IMR-90 (cell line): ENCODE results near the gene UTF1. TPM values are rescaled to one million over a fixed set of nuclear protein-coding genes. Genes with fewer than 3 reads are reported as not detected.

Experiments used
- ATAC-seq: fragments of 200-7000 bp; cut with Tn5 transposase; 2 replicates; pipeline ENCODE4 v1.9.1; 2020; ENCODE audit warnings: low read depth, mild to moderate bottlenecking, moderate library complexity
- BruUV-seq: library from RNA; stranded (reverse); fragments of 400-500 nt; replicated peaks from 2 replicates; lab custom pipeline; 2021; lab: Mats Ljungman, UMichigan
- CTCF ChIA-PET: fragments of 300-600 bp; formaldehyde crosslinking; extraction: SDS; loops from one replicate; lab custom pipeline; 2021; ENCODE audit warnings: antibody characterized with exemption; lab: Yijun Ruan, JAX
- POLR2A ChIA-PET: fragments of 300-600 bp; sonication (Branson Sonifier 250); formaldehyde crosslinking; loops from one replicate; lab custom pipeline; 2022; ENCODE audit warnings: antibody characterized with exemption; ENCODE audit not compliant: unreplicated experiment; lab: Charles Lee
- DNase-seq: peaks from one replicate; pipeline ENCODE4 v3.0.0; 2013
- H2AFZ ChIP-seq: replicated peaks from 2 replicates; pipeline ENCODE3; 2013; ENCODE audit warnings: low read length, mild to moderate bottlenecking; ENCODE audit not compliant: poor library complexity
- H2AK5ac ChIP-seq: 2 replicates; pipeline ENCODE4 v1.6.1; 2013; ENCODE audit warnings: low read depth, low read length, inconsistent platforms
- H2AK9ac ChIP-seq: replicated peaks from 2 replicates; pipeline ENCODE3; 2013; ENCODE audit warnings: mild to moderate bottlenecking, low read depth, low read length, moderate library complexity; ENCODE audit not compliant: poor library complexity
- H2BK120ac ChIP-seq: 2 replicates; pipeline ENCODE4 v1.6.1; 2013; ENCODE audit warnings: low read depth, low read length, inconsistent platforms
- H2BK15ac ChIP-seq: 3 replicates; pipeline ENCODE4 v1.6.1; 2013; ENCODE audit warnings: low read depth, low read length, inconsistent platforms
- H2BK20ac ChIP-seq: 2 replicates; pipeline ENCODE4 v1.6.1; 2013; ENCODE audit warnings: low read depth, mild to moderate bottlenecking, inconsistent platforms, low read length, moderate library complexity
- H2BK5ac ChIP-seq: 2 replicates; pipeline ENCODE4 v1.6.1; 2013; ENCODE audit warnings: mild to moderate bottlenecking, low read depth, low read length, inconsistent platforms; ENCODE audit not compliant: poor library complexity, severe bottlenecking
- H3K14ac ChIP-seq: replicated peaks from 2 replicates; pipeline ENCODE4 v1.6.1; 2013; ENCODE audit warnings: low read depth, low read length, inconsistent platforms
- H3K18ac ChIP-seq: 2 replicates; pipeline ENCODE4 v1.6.1; 2013; ENCODE audit warnings: low read depth, low read length, control low read depth
- H3K23ac ChIP-seq: 2 replicates; pipeline ENCODE4 v1.6.1; 2013; ENCODE audit warnings: low read depth, low read length, inconsistent platforms
- H3K27ac ChIP-seq: 2 replicates; pipeline ENCODE4 v1.5.1; 2013; ENCODE audit warnings: mild to moderate bottlenecking, control low read depth, low read length; ENCODE audit not compliant: insufficient read depth
- H3K27me3 ChIP-seq: 2 replicates; pipeline ENCODE4 v1.6.1; 2013; ENCODE audit warnings: low read length; ENCODE audit not compliant: control insufficient read depth, insufficient read depth
- H3K36me3 ChIP-seq: 2 replicates; pipeline ENCODE4 v1.6.1; 2013; ENCODE audit warnings: low read length, mixed read lengths; ENCODE audit not compliant: control insufficient read depth, insufficient read depth
- H3K4ac ChIP-seq: 2 replicates; pipeline ENCODE4 v1.6.1; 2013; ENCODE audit warnings: low read depth, low read length, inconsistent platforms
- H3K4me1 ChIP-seq: 2 replicates; pipeline ENCODE4 v1.6.1; 2013; ENCODE audit warnings: low read length, mixed read lengths; ENCODE audit not compliant: control insufficient read depth, insufficient read depth
- H3K4me2 ChIP-seq: 2 replicates; pipeline ENCODE4 v1.6.1; 2013; ENCODE audit warnings: low read depth, mild to moderate bottlenecking, control low read depth, low read length, moderate library complexity
- H3K4me3 ChIP-seq: 2 replicates; pipeline ENCODE4 v1.5.1; 2013; ENCODE audit warnings: low read depth, mild to moderate bottlenecking, control low read depth, low read length, moderate library complexity; ENCODE audit not compliant: insufficient read depth
- H3K56ac ChIP-seq: 2 replicates; pipeline ENCODE4 v1.6.1; 2013; ENCODE audit warnings: low read length, inconsistent platforms; ENCODE audit not compliant: insufficient read depth; ENCODE audit errors: extremely low read depth
- H3K79me1 ChIP-seq, 2 experiments: 2 replicates each; pipeline ENCODE4 v1.6.1; 2013; ENCODE audit warnings: low read length in 2 of 2, inconsistent platforms in 1 of 2, low read depth in 1 of 2
- H3K9ac ChIP-seq: 2 replicates; pipeline ENCODE4 v1.6.1; 2013; ENCODE audit warnings: low read depth, low read length, control low read depth
- H3K9me1 ChIP-seq: 2 replicates; pipeline ENCODE4 v1.6.1; 2013; ENCODE audit warnings: low read length, inconsistent platforms; ENCODE audit not compliant: insufficient read depth
- H3K9me3 ChIP-seq: 2 replicates; pipeline ENCODE4 v1.6.1; 2013; ENCODE audit warnings: low read length; ENCODE audit not compliant: control insufficient read depth, insufficient read depth
- H4K20me1 ChIP-seq: 2 replicates; pipeline ENCODE4 v1.6.1; 2013; ENCODE audit warnings: low read length, inconsistent platforms; ENCODE audit not compliant: insufficient read depth
- H4K5ac ChIP-seq: 2 replicates; pipeline ENCODE4 v1.6.1; 2013; ENCODE audit warnings: mild to moderate bottlenecking, low read depth, low read length, control low read depth
- H4K8ac ChIP-seq, 2 experiments: 2 replicates each; pipeline ENCODE4 v1.6.1; 2013; ENCODE audit warnings: low read depth in 2 of 2, low read length in 2 of 2, control low read depth in 1 of 2, inconsistent platforms in 1 of 2
- H4K91ac ChIP-seq: 2 replicates; pipeline ENCODE4 v1.6.1; 2013; ENCODE audit warnings: low read depth, low read length, inconsistent platforms; ENCODE audit not compliant: insufficient read depth
- BHLHE40 ChIP-seq: fragments of 150-350 bp; IDR thresholded peaks from 2 replicates; pipeline ENCODE4 v1.6.1; 2016; ENCODE audit warnings: mild to moderate bottlenecking, low read depth, low read length
- CEBPB ChIP-seq: IDR thresholded peaks from 2 replicates; pipeline ENCODE4 v1.6.1; 2012; ENCODE audit warnings: low read depth, low read length, improper control_type of control experiment
- CHD1 ChIP-seq: IDR thresholded peaks from 2 replicates; pipeline ENCODE4 v1.6.1; 2012; ENCODE audit warnings: low read depth, low read length, improper control_type of control experiment
- FOS ChIP-seq: fragments of 150-350 bp; IDR thresholded peaks from 2 replicates; pipeline ENCODE4 v1.6.1; 2016; ENCODE audit warnings: low read depth, low read length
- MAFK ChIP-seq: IDR thresholded peaks from 2 replicates; pipeline ENCODE4 v1.6.1; 2012; ENCODE audit warnings: low read depth, low read length, improper control_type of control experiment
- MXI1 ChIP-seq: IDR thresholded peaks from 2 replicates; pipeline ENCODE4 v1.6.1; 2012; ENCODE audit warnings: low read depth, mild to moderate bottlenecking, low read length, moderate library complexity, borderline replicate concordance
- NFE2L2 ChIP-seq: fragments of 150-350 bp; IDR thresholded peaks from 2 replicates; pipeline ENCODE4 v1.6.1; 2016; ENCODE audit warnings: low read depth, mild to moderate bottlenecking, low read length
- POLR2A ChIP-seq: IDR thresholded peaks from 2 replicates; pipeline ENCODE4 v1.6.1; 2012; ENCODE audit warnings: mild to moderate bottlenecking, low read depth, low read length
- RAD21 ChIP-seq: IDR thresholded peaks from 2 replicates; pipeline ENCODE4 v1.6.1; 2012; ENCODE audit warnings: low read length, improper control_type of control experiment
- RCOR1 ChIP-seq: IDR thresholded peaks from 2 replicates; pipeline ENCODE4 v1.6.1; 2012; ENCODE audit warnings: mild to moderate bottlenecking, low read length, improper control_type of control experiment; ENCODE audit not compliant: insufficient replicate concordance
- RFX5 ChIP-seq: IDR thresholded peaks from 2 replicates; pipeline ENCODE4 v1.8.0; 2012; ENCODE audit warnings: low read depth, mild to moderate bottlenecking, low read length, moderate library complexity
- SMC3 ChIP-seq: fragments of 150-350 bp; IDR thresholded peaks from 2 replicates; pipeline ENCODE4 v1.6.1; 2016; ENCODE audit warnings: low read depth, mild to moderate bottlenecking, antibody characterized with exemption, low read length, moderate library complexity
- WGBS, 2 experiments: methylation state at CpG; one replicate each; pipeline versions ENCODE4 v1.1.5 to v1.1.7; 2013; ENCODE audit warnings: missing lambda C conversion rate in 2 of 2; ENCODE audit not compliant: insufficient read length in 1 of 2; ENCODE audit errors: extremely low coverage in 2 of 2; 5-methylcytosine and 5-hydroxymethylcytosine counted together
- dilution Hi-C: fragments of 300-500 bp; cut with HindIII; formaldehyde crosslinking; loops from one replicate; pipeline ENCODE4 v1.14.3; 2018; ENCODE audit warnings: low sequenced_read_pairs; ENCODE audit not compliant: unreplicated experiment
- in situ Hi-C: fragments of 300-500 bp; cut with MboI; formaldehyde crosslinking; loops from 3 replicates; pipeline ENCODE4 v1.14.3; 2019; ENCODE audit warnings: low sequenced_read_pairs, inconsistent platforms, mixed read lengths
- intact Hi-C: fragments of 100-400 bp; cut with micrococcal nuclease; formaldehyde crosslinking; loops from 2 replicates; pipeline ENCODE4 v1.10.0; 2022
- polyA plus RNA-seq, 3 experiments: library from polyadenylated mRNA; depleted of rRNA; stranded (reverse); fragments of >200 nt; gene quantifications; 2 replicates each; pipeline ENCODE4 v1.2.3, GENCODE V29; 2012; ENCODE audit warnings: low replicate concordance in 1 of 3
- total RNA-seq: library from RNA; depleted of rRNA; stranded (reverse); fragments of >200 nt; gene quantifications from 2 replicates; pipeline ENCODE4 v1.2.3, GENCODE V29; 2012
- TF ChIP-seq, protein P1 (sequence below): fragments of 150-350 bp; IDR thresholded peaks from 2 replicates; pipeline ENCODE4 v1.6.1; 2017; ENCODE audit warnings: mild to moderate bottlenecking, antibody characterized with exemption, low read length, low read depth
- TF ChIP-seq, protein P2 (sequence below): conservative IDR thresholded peaks from 2 replicates; pipeline ENCODE4 v1.5.1; 2012; ENCODE audit warnings: mild to moderate bottlenecking, low read depth, low read length, improper control_type of control experiment
- TF ChIP-seq, protein P3 (sequence below): fragments of 150-350 bp; IDR thresholded peaks from 2 replicates; pipeline ENCODE4 v1.6.1; 2016; ENCODE audit warnings: low read depth, mild to moderate bottlenecking, low read length, moderate library complexity, borderline replicate concordance

UTF1 gene
- total and polyA plus RNA-seq, 2 of the 4 experiments (the other 2 are of a cell fraction): not detected

- H3K4me2 ChIP-seq: no peak overlapping the region
- H2AK5ac ChIP-seq: no peak overlapping the region
- dilution Hi-C loops (no loop called here), intact Hi-C loops (no loop called here), in situ Hi-C loops (no loop called here)
- H3K4ac ChIP-seq: no peak overlapping the region
- H4K8ac ChIP-seq: no peak overlapping the region
- BruUV-seq: no TSS peak
- no peaks in the 10 kb centered on the region for H3K9me3 ChIP-seq
- ChIA-PET POLR2A (no interaction called here), CTCF (no interaction called here)
- no peak overlapping the region for H3K4me3 ChIP-seq
- H3K27ac ChIP-seq: no peak overlapping the region
- H2AK9ac ChIP-seq: no peak overlapping the region
- ATAC-seq (no peak), DNase-seq (no peak)
- no peak overlapping the region for H2BK20ac ChIP-seq
- no peak overlapping the region for H3K9ac ChIP-seq
- no peak overlapping the region for H2BK120ac ChIP-seq
- H2BK5ac ChIP-seq: no peak overlapping the region
- no peaks in the 10 kb centered on the region for H3K4me1 ChIP-seq
- no peak overlapping the region for H4K91ac ChIP-seq
- no peak overlapping the region for H3K14ac ChIP-seq
- WGBS, 2 experiments: 76% methylated on average over 26 of the region's 62 CpGs; no CpG with 5 or more reads in 1 of the 2 experiments
- no peak overlapping the region for H3K23ac ChIP-seq
- H3K36me3 ChIP-seq: no peaks in the 10 kb centered on the region
- no peak overlapping the region for H3K56ac ChIP-seq
- no peak overlapping the region for H3K18ac ChIP-seq
- no peak overlapping the region for H4K5ac ChIP-seq
- no peaks in the 10 kb centered on the region for H3K27me3 ChIP-seq
- H3K9me1 ChIP-seq: no peaks in the 10 kb centered on the region
- no peak overlapping the region for H2BK15ac ChIP-seq
- no peak overlapping the region for H2AFZ ChIP-seq
- H4K20me1 ChIP-seq: no peaks in the 10 kb centered on the region
- H3K79me1 ChIP-seq: no peaks in the 10 kb centered on the region
- TF ChIP-seq NFE2L2: no peak
- TF ChIP-seq, protein P1, sequence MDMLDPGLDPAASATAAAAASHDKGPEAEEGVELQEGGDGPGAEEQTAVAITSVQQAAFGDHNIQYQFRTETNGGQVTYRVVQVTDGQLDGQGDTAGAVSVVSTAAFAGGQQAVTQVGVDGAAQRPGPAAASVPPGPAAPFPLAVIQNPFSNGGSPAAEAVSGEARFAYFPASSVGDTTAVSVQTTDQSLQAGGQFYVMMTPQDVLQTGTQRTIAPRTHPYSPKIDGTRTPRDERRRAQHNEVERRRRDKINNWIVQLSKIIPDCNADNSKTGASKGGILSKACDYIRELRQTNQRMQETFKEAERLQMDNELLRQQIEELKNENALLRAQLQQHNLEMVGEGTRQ: no peak
- no peak for TF ChIP-seq BHLHE40
- no peak for TF ChIP-seq CHD1
- TF ChIP-seq FOS: no peak
- no peak for TF ChIP-seq MAFK
- TF ChIP-seq MXI1: no peak
- TF ChIP-seq RFX5: no peak
- TF ChIP-seq, protein P2, sequence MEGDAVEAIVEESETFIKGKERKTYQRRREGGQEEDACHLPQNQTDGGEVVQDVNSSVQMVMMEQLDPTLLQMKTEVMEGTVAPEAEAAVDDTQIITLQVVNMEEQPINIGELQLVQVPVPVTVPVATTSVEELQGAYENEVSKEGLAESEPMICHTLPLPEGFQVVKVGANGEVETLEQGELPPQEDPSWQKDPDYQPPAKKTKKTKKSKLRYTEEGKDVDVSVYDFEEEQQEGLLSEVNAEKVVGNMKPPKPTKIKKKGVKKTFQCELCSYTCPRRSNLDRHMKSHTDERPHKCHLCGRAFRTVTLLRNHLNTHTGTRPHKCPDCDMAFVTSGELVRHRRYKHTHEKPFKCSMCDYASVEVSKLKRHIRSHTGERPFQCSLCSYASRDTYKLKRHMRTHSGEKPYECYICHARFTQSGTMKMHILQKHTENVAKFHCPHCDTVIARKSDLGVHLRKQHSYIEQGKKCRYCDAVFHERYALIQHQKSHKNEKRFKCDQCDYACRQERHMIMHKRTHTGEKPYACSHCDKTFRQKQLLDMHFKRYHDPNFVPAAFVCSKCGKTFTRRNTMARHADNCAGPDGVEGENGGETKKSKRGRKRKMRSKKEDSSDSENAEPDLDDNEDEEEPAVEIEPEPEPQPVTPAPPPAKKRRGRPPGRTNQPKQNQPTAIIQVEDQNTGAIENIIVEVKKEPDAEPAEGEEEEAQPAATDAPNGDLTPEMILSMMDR: no peak
- no peak for TF ChIP-seq RCOR1
- TF ChIP-seq SMC3: no peak
- TF ChIP-seq, protein P3, sequence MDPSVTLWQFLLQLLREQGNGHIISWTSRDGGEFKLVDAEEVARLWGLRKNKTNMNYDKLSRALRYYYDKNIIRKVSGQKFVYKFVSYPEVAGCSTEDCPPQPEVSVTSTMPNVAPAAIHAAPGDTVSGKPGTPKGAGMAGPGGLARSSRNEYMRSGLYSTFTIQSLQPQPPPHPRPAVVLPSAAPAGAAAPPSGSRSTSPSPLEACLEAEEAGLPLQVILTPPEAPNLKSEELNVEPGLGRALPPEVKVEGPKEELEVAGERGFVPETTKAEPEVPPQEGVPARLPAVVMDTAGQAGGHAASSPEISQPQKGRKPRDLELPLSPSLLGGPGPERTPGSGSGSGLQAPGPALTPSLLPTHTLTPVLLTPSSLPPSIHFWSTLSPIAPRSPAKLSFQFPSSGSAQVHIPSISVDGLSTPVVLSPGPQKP: no peak
- no peak for TF ChIP-seq CEBPB
- no peak for TF ChIP-seq RAD21
- TF ChIP-seq POLR2A: no peak
These were observed 27.0 kb upstream of the UTF1 start for GRCh38 chr10:133202778-133203651.
